Measurements from ENCODE around the gene ACSS3. TPM values are rescaled to one million over a fixed set of nuclear protein-coding genes. Genes with fewer than 3 reads are reported as not detected.

The ACSS3 gene
- polyA plus RNA-seq, 1 donor (not counting 4 experiments of a cell fraction or from before 2014, with no cell fraction given): 0.30 TPM

- dilution Hi-C loops (cut with MboI; ENCODE audit: extremely low pct_ligation_motif_present, low sequenced_read_pairs): no loop called here
These were observed 69.5 kb downstream of the ACSS3 start for GRCh38 chr12:81147292-81147919.

DNA sequence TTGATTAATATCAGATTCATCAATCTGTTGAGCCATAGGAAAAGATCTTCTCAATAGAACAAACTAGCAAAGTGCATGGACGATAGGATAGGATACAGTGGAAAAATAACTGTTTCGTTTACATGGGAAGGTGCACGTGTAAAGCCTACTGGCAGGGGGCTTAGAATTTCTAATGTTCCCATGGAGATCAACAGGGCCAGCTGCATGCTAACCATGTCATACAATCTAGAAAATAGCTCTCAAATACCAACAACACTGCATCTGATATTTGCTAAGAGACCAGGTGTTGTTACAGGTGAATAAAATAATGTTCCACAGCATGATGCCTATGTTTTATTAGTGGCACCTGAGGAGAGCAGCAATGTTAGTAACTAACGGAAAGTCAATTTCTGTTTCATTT is 72.5 kb downstream of the ACSS3 start:
- no peaks in the 10 kb centered on the region for H3K27me3 ChIP-seq (ENCODE audit: control insufficient read depth, extremely low read depth, insufficient read depth, low read length)
- TF ChIP-seq EZH2 (IDR thresholded peaks at IDR 0.05; ENCODE audit: low read length) (no peak), CTCF (optimal IDR thresholded peaks at IDR 0.05 in 1 of 3, IDR thresholded peaks at IDR 0.05 in 1 of 3, conservative IDR thresholded peaks at IDR 0.05 in 1 of 3; ENCODE audit: extremely low read depth in 1 of 3, insufficient read depth in 2 of 3, low read length in 3 of 3) (no peak)
- H4K20me1 ChIP-seq (ENCODE audit: control insufficient read depth, extremely low read depth, insufficient read depth, low read length): no peaks in the 10 kb centered on the region
- no peaks in the 10 kb centered on the region for H3K9me3 ChIP-seq (ENCODE audit: control insufficient read depth, low read depth, low read length)
- H3K9ac ChIP-seq (ENCODE audit: control insufficient read depth, extremely low read depth, insufficient read depth, low read length): no peak overlapping the region
- no peak for DNase-seq (ENCODE audit: low read depth, low spot score)
- dilution Hi-C loops (cut with MboI; ENCODE audit: extremely low pct_ligation_motif_present, low sequenced_read_pairs): no loop called here
- no peaks in the 10 kb centered on the region for H3K79me2 ChIP-seq (ENCODE audit: control insufficient read depth, insufficient read depth, low read length)
- no peak overlapping the region for H3K27ac ChIP-seq (ENCODE audit: control insufficient read depth, insufficient read depth, low read length)
- H3K36me3 ChIP-seq (ENCODE audit: control insufficient read depth in 2 of 2, extremely low read depth in 1 of 2, insufficient read depth in 2 of 2, low read length in 2 of 2): no peaks in the 10 kb centered on the region
- no peak overlapping the region for H3K4me3 ChIP-seq (ENCODE audit: control insufficient read depth in 2 of 3, extremely low read depth in 1 of 3, insufficient read depth in 2 of 3, low read depth in 1 of 3, low read length in 3 of 3)
- no peak for FAIRE-seq
- no peak overlapping the region for H2AFZ ChIP-seq (ENCODE audit: control insufficient read depth, low read length)
- H3K4me2 ChIP-seq (ENCODE audit: control insufficient read depth, extremely low read depth, insufficient read depth, low read depth, low read length): no peak overlapping the region
- no peaks in the 10 kb centered on the region for H3K4me1 ChIP-seq (ENCODE audit: control insufficient read depth, extremely low read depth, insufficient read depth, low read length)
- H3K9me1 ChIP-seq (ENCODE audit: control insufficient read depth, extremely low read depth, insufficient read depth, low read length): no peaks in the 10 kb centered on the region

More at GRCh38 chr12:81147292-81147919, 69.5 kb downstream of the ACSS3 start:
- H3K9me1 ChIP-seq (ENCODE audit: control insufficient read depth, extremely low read depth, insufficient read depth, low read length): no peaks in the 10 kb centered on the region
- H2AFZ ChIP-seq (ENCODE audit: control insufficient read depth, low read length): no peak overlapping the region
- no peak overlapping the region for H3K9ac ChIP-seq (ENCODE audit: control insufficient read depth, extremely low read depth, insufficient read depth, low read length)
- H3K4me3 ChIP-seq (ENCODE audit: control insufficient read depth in 2 of 3, extremely low read depth in 1 of 3, insufficient read depth in 2 of 3, low read depth in 1 of 3, low read length in 3 of 3): no peak overlapping the region
- no peaks in the 10 kb centered on the region for H4K20me1 ChIP-seq (ENCODE audit: control insufficient read depth, extremely low read depth, insufficient read depth, low read length)
- DNase-seq (ENCODE audit: low read depth, low spot score): no peak
- H3K9me3 ChIP-seq (ENCODE audit: control insufficient read depth, low read depth, low read length): no peaks in the 10 kb centered on the region
- H3K79me2 ChIP-seq (ENCODE audit: control insufficient read depth, insufficient read depth, low read length): no peaks in the 10 kb centered on the region
- FAIRE-seq: no peak
- TF ChIP-seq EZH2 (IDR thresholded peaks at IDR 0.05; ENCODE audit: low read length) (no peak), CTCF (optimal IDR thresholded peaks at IDR 0.05 in 1 of 3, IDR thresholded peaks at IDR 0.05 in 1 of 3, conservative IDR thresholded peaks at IDR 0.05 in 1 of 3; ENCODE audit: extremely low read depth in 1 of 3, insufficient read depth in 2 of 3, low read length in 3 of 3) (peak in 1 of 3 experiments; percentile 45)
- H3K36me3 ChIP-seq (ENCODE audit: control insufficient read depth in 2 of 2, extremely low read depth in 1 of 2, insufficient read depth in 2 of 2, low read length in 2 of 2): no peaks in the 10 kb centered on the region
- H3K27me3 ChIP-seq (ENCODE audit: control insufficient read depth, extremely low read depth, insufficient read depth, low read length): no peaks in the 10 kb centered on the region
- H3K27ac ChIP-seq (ENCODE audit: control insufficient read depth, insufficient read depth, low read length): no peak overlapping the region
- H3K4me2 ChIP-seq (ENCODE audit: control insufficient read depth, extremely low read depth, insufficient read depth, low read depth, low read length): no peak overlapping the region
- no peaks in the 10 kb centered on the region for H3K4me1 ChIP-seq (ENCODE audit: control insufficient read depth, extremely low read depth, insufficient read depth, low read length)

All from keratinocyte (primary cell).